SK-N-SH (cell line): ENCODE data around the gene PIK3R1. TPM values are rescaled to one million over a fixed set of nuclear protein-coding genes. Genes with fewer than 3 reads are reported as not detected.
A peak's percentile ranks its signal among the peaks of the same experiment; 100 is the strongest.

ENCODE experiments used
- CTCF ChIA-PET: fragments of 300-600, 350-600 bp; formaldehyde crosslinking; extraction: SDS; loops from one replicate; lab custom pipeline; 2021; lab: Yijun Ruan, JAX
- POLR2A ChIA-PET: fragments of 350-600 bp; sonication (Branson Sonifier 250); formaldehyde crosslinking; extraction: SDS; loops from one replicate; lab custom pipeline; 2020; ENCODE audit warnings: antibody characterized with exemption, inconsistent platforms; lab: Yijun Ruan, JAX
- DNase-seq: peaks from one replicate; pipeline ENCODE4 v3.0.0; 2012
- H2AFZ ChIP-seq: fragments of 200-600 bp; sonication (generic); 2 replicates; pipeline ENCODE4 v1.8.1; 2016; ENCODE audit warnings: antibody characterized with exemption, mild to moderate bottlenecking, low read depth
- H3F3A ChIP-seq: fragments of 200-600 bp; sonication (generic); replicated peaks from 2 replicates; pipeline ENCODE3; 2016; ENCODE audit warnings: antibody characterized with exemption, mild to moderate bottlenecking; ENCODE audit not compliant: insufficient read depth
- H3K27ac ChIP-seq, 2 experiments: fragments of 200-500 bp in 1 of 2; fragments of 200-600 bp in 1 of 2; sonication (Bioruptor generic) in 1 of 2; sonication (generic), shearing (Covaris generic) in 1 of 2; 2 replicates each; pipeline versions ENCODE4 v1.5.1 to v1.6.1; 2014 to 2016; ENCODE audit warnings: low read depth in 2 of 2, inconsistent platforms in 1 of 2, low read length in 1 of 2, mild to moderate bottlenecking in 1 of 2, mixed read lengths in 1 of 2
- H3K27me3 ChIP-seq: fragments of 200-600 bp; sonication (generic), shearing (Covaris generic); 2 replicates; pipeline ENCODE4 v1.6.1; 2016; ENCODE audit warnings: mixed run types; ENCODE audit not compliant: insufficient read depth
- H3K36me3 ChIP-seq, 2 experiments: fragments of 200-500 bp in 1 of 2; fragments of 200-600 bp in 1 of 2; sonication (Bioruptor generic) in 1 of 2; sonication (generic) in 1 of 2; replicated peaks in 1 of 2; 2 replicates each; pipeline versions ENCODE3 to v1.5.1; 2014 to 2016; ENCODE audit warnings: low read length in 1 of 2, mild to moderate bottlenecking in 1 of 2; ENCODE audit not compliant: insufficient read depth in 2 of 2, control insufficient read depth in 1 of 2
- H3K4me1 ChIP-seq, 2 experiments: fragments of 200-500 bp in 1 of 2; fragments of 200-600 bp in 1 of 2; sonication (Bioruptor generic) in 1 of 2; sonication (generic), shearing (Covaris generic) in 1 of 2; 2 replicates each; pipeline versions ENCODE4 v1.5.1 to v1.6.1; 2014 to 2016; ENCODE audit warnings: low read depth in 1 of 2, low read length in 1 of 2, mixed run types in 1 of 2; ENCODE audit not compliant: insufficient read depth in 2 of 2, control insufficient read depth in 1 of 2
- H3K4me2 ChIP-seq: fragments of 200-600 bp; sonication (generic), shearing (Covaris generic); 2 replicates; pipeline ENCODE4 v1.6.1; 2017; ENCODE audit warnings: mixed run types
- H3K4me3 ChIP-seq, 2 experiments: fragments of 200-500 bp in 1 of 2; fragments of 200-600 bp in 1 of 2; sonication (Bioruptor generic) in 1 of 2; sonication (generic), shearing (Covaris generic) in 1 of 2; 2 replicates each; pipeline versions ENCODE4 v1.5.1 to v1.8.1; 2014 to 2016; ENCODE audit warnings: low read depth in 2 of 2, inconsistent platforms in 1 of 2, low read length in 1 of 2, mild to moderate bottlenecking in 1 of 2, mixed read lengths in 1 of 2, moderate library complexity in 1 of 2
- H3K79me2 ChIP-seq: fragments of 200-600 bp; sonication (generic); 2 replicates; pipeline ENCODE4 v1.8.1; 2017; ENCODE audit warnings: mild to moderate bottlenecking; ENCODE audit not compliant: insufficient read depth
- H3K9ac ChIP-seq: fragments of 200-600 bp; sonication (generic); 2 replicates; pipeline ENCODE4 v1.6.1; 2017; ENCODE audit warnings: mixed run types
- H3K9me2 ChIP-seq: fragments of 200-600 bp; sonication (generic); 2 replicates; pipeline ENCODE4 v1.6.1; 2017; ENCODE audit warnings: mixed run types
- H3K9me3 ChIP-seq: fragments of 200-600 bp; sonication (generic); 2 replicates; pipeline ENCODE4 v1.6.1; 2017; ENCODE audit warnings: mixed run types, mild to moderate bottlenecking, moderate library complexity
- H4K20me1 ChIP-seq: fragments of 200-600 bp; sonication (generic); 2 replicates; pipeline ENCODE4 v1.6.1; 2017; ENCODE audit warnings: mild to moderate bottlenecking, mixed run types; ENCODE audit not compliant: insufficient read depth
- EZH2phosphoT487 ChIP-seq: fragments of 200-600 bp; sonication (generic); IDR thresholded peaks from 2 replicates; pipeline ENCODE4 v1.6.1; 2017; ENCODE audit warnings: low read depth, mixed run types, mild to moderate bottlenecking, antibody characterized with exemption, moderate library complexity, borderline replicate concordance
- FOSL2 ChIP-seq: IDR thresholded peaks from 2 replicates; pipeline ENCODE4 v1.4.0; 2012; ENCODE audit warnings: low read depth, mild to moderate bottlenecking, moderate library complexity, borderline replicate concordance
- GATA2 ChIP-seq: sonication (generic); formaldehyde crosslinking; IDR thresholded peaks from 2 replicates; pipeline ENCODE4 v1.5.0; 2020; ENCODE audit warnings: mild to moderate bottlenecking, missing genetic modification reagents
- RCOR1 ChIP-seq: fragments of 150-350 bp; IDR thresholded peaks from 2 replicates; pipeline ENCODE4 v1.6.1; 2017; ENCODE audit warnings: antibody characterized with exemption, low read length
- TAF1 ChIP-seq: IDR thresholded peaks from 2 replicates; pipeline ENCODE4 v1.6.1; 2012; ENCODE audit warnings: low read depth, mild to moderate bottlenecking, low read length, moderate library complexity, borderline replicate concordance
- WGBS: methylation state at CpG from one replicate; pipeline ENCODE4 v1.1.6; 2017; ENCODE audit warnings: low lambda C conversion rate; 5-methylcytosine and 5-hydroxymethylcytosine counted together
- polyA plus RNA-seq, 3 experiments: library from polyadenylated mRNA; depleted of rRNA; stranded (reverse); fragments of >200 nt; gene quantifications; 2 replicates each; pipeline ENCODE4 v1.2.3, GENCODE V29; 2012
- TF ChIP-seq, protein P1 (sequence below): IDR thresholded peaks from 2 replicates; pipeline ENCODE4 v1.4.0; 2012; ENCODE audit warnings: low read depth, borderline replicate concordance
- TF ChIP-seq, protein P2 (sequence below): IDR thresholded peaks from 2 replicates; pipeline ENCODE4; 2012
- TF ChIP-seq, protein P3 (sequence below): IDR thresholded peaks from 2 replicates; pipeline ENCODE4 v1.4.0; 2012; ENCODE audit warnings: low read depth, borderline replicate concordance

The PIK3R1 gene
- polyA plus RNA-seq, 1 of the 3 experiments (the other 2 are of a cell fraction) = 2.0 TPM

DNA sequence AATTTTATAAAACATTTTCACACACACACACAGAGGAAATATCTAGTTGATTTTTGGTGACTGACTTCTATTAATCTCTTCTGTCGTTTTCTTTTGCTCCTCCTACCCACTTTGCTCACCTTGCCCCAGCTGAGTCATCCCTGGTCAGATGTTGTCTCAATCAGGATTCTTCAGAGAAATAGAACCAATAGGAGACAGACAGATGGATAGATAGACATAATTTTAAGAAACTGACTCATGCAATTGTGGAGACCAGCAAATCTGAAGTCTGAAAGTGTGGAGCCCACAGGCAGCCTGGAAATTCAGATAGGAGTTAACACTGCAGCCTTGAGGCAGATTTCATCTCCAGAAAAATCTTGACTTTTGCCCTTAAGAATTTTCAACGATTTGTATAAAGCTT is 37.0 kb upstream of the PIK3R1 start:
- Histone ChIP-seq H2AFZ (no peak overlapping the region), H3K4me3 (no peak overlapping the region), H3K9me3 (no peaks in the 10 kb centered on the region), H4K20me1 (no peaks in the 10 kb centered on the region), H3K4me2 (no peak overlapping the region), H3K4me1 (no peaks in the 10 kb centered on the region), H3K27ac (no peak overlapping the region), H3K9ac (no peak overlapping the region), H3F3A (no peaks in the 10 kb centered on the region), H3K27me3 (no peaks in the 10 kb centered on the region), H3K79me2 (no peaks in the 10 kb centered on the region), H3K9me2 (no peaks in the 10 kb centered on the region)
- POLR2A ChIA-PET = no interaction called here
- no peak for DNase-seq
- TF ChIP-seq GATA2 (CRISPR knock-in tag) (no peak), EZH2phosphoT487 (no peak), FOSL2 (no peak)
- TF ChIP-seq, protein P1, sequence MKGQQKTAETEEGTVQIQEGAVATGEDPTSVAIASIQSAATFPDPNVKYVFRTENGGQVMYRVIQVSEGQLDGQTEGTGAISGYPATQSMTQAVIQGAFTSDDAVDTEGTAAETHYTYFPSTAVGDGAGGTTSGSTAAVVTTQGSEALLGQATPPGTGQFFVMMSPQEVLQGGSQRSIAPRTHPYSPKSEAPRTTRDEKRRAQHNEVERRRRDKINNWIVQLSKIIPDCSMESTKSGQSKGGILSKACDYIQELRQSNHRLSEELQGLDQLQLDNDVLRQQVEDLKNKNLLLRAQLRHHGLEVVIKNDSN = no peak
- TF ChIP-seq, protein P2, sequence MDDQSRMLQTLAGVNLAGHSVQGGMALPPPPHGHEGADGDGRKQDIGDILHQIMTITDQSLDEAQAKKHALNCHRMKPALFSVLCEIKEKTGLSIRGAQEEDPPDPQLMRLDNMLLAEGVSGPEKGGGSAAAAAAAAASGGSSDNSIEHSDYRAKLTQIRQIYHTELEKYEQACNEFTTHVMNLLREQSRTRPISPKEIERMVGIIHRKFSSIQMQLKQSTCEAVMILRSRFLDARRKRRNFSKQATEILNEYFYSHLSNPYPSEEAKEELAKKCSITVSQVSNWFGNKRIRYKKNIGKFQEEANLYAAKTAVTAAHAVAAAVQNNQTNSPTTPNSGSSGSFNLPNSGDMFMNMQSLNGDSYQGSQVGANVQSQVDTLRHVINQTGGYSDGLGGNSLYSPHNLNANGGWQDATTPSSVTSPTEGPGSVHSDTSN = peak; percentile 14; the same call in 1 of the 2 replicates
- TF ChIP-seq, all 33 proteins: peak for 1
- no peaks in the 10 kb centered on the region for H3K36me3 ChIP-seq
- CTCF ChIA-PET = interaction anchor here (1.5 kb wide), 1 partner anchor 932 kb away, joined by 4 read pairs; no protein-coding TSS in a partner anchor
- WGBS = 24% methylated on average over 2 of the region's 2 CpGs

DNA sequence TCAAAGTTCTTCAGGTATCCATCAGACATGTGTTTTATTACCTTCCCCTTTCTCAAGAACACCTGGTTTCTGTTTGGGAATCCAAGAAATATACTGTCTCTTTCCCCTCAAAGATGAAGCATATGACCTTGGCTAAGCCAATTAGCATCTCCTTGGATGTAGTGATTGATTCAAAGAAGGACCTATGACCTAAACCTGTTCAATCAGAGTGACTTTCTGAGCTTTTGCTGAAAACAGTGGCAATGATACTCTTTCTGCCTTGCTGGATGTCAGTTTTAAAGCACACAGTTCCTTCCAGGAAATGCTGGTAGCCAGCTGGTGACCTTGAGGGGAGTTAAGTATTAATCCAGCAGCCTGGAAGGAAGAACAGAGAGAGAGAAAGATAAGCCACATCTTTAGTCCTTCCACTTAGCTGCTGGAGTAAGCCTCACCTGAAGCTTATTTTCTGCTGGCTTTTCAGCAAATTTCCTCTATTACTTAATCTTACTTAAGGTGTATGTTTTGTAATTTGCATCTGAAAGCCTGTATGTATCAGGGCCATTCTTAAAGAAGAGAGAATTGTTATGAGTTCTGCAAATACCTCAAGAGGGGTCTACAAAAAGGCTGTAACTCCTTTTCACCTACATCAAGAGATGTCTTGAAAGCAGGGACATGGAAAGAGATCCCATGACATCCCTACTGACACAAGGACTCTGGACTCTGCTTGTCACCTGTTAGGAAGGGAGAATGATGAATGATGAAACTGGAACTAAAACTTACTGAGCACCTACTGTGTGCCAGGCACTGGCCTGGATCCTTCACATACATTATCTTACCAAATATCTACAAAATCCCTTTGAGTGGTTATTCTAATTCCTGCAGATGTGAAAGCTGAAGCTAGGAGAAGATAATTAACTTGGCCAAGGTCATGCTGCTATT is 35.2 kb upstream of the PIK3R1 start:
- no peak for DNase-seq
- H3K9ac ChIP-seq = no peak overlapping the region
- H3F3A ChIP-seq = no peaks in the 10 kb centered on the region
- ChIA-PET POLR2A (no interaction called here), CTCF (interaction anchor here (0.6 to 1.2 kb wide), 3 partner anchors 10 to 973 kb away, joined by 3 read pairs; no protein-coding TSS in a partner anchor)
- no peaks in the 10 kb centered on the region for H4K20me1 ChIP-seq
- H3K4me1 ChIP-seq = no peaks in the 10 kb centered on the region
- no peaks in the 10 kb centered on the region for H3K9me3 ChIP-seq
- no peaks in the 10 kb centered on the region for H3K9me2 ChIP-seq
- no peaks in the 10 kb centered on the region for H3K79me2 ChIP-seq
- H3K36me3 ChIP-seq = no peaks in the 10 kb centered on the region
- no peaks in the 10 kb centered on the region for H3K27me3 ChIP-seq
- TF ChIP-seq, protein P3, sequence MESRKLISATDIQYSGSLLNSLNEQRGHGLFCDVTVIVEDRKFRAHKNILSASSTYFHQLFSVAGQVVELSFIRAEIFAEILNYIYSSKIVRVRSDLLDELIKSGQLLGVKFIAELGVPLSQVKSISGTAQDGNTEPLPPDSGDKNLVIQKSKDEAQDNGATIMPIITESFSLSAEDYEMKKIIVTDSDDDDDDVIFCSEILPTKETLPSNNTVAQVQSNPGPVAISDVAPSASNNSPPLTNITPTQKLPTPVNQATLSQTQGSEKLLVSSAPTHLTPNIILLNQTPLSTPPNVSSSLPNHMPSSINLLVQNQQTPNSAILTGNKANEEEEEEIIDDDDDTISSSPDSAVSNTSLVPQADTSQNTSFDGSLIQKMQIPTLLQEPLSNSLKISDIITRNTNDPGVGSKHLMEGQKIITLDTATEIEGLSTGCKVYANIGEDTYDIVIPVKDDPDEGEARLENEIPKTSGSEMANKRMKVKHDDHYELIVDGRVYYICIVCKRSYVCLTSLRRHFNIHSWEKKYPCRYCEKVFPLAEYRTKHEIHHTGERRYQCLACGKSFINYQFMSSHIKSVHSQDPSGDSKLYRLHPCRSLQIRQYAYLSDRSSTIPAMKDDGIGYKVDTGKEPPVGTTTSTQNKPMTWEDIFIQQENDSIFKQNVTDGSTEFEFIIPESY = no peak
- TF ChIP-seq TAF1 = no peak
- TF ChIP-seq RCOR1 = no peak
- no peak for TF ChIP-seq FOSL2
- H3K27ac ChIP-seq = no peak overlapping the region
- H2AFZ ChIP-seq = no peak overlapping the region
- no peak overlapping the region for H3K4me3 ChIP-seq
- H3K4me2 ChIP-seq = no peak overlapping the region
